PC-9 (cell line): ENCODE results near the gene PITPNC1.

ENCODE experiments used
- CTCF ChIP-seq: fragments of 200-600 bp; sonication (generic); conservative IDR thresholded peaks from 2 replicates; pipeline ENCODE4 v1.6.1; 2017; ENCODE audit warnings: mixed run types, antibody characterized with exemption, mild to moderate bottlenecking, moderate library complexity
- EZH2 ChIP-seq: fragments of 200-600 bp; sonication (generic); IDR thresholded peaks from 2 replicates; pipeline ENCODE4 v1.8.0; 2017; ENCODE audit warnings: antibody characterized with exemption, low read depth

- TF ChIP-seq CTCF (no peak), EZH2 (no peak)
These were observed 151.8 kb downstream of the PITPNC1 start for GRCh38 chr17:67528751-67529436.
